Measurements from ENCODE around the gene ACSF2. TPM values are rescaled to one million over a fixed set of nuclear protein-coding genes. Genes with fewer than 3 reads are reported as not detected.

ACSF2 gene
- total and polyA plus RNA-seq, 2 of the 13 experiments (the other 11 are each of a cell fraction or from before 2014, with no cell fraction given), result 87.3 to 109 TPM

DNA sequence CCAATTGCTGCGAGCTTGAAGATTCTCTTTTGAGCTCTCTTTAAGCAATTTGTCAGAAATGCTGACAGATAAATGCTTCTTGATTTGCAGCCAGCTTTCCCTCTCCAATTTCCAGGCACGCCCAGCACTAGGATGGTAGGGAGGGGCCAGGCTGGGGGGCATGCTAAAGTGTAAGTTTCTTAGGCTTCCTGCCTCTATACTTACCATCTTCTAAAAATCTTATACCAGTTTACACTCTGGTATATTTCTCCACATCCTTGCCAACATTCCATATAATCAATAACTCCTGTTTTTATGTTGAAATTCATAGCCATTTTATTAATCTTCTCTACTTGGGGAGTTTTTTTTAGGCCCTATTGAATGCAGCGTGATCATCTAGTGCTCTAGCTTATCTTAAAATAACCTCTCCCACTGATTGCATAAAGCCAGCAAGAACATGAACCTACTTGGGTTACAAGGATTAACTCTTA lies 17.5 kb downstream of the ACSF2 start (continued):
- TF ChIP-seq ZNF652 (CRISPR knock-in tag; IDR thresholded peaks at IDR 0.05; ENCODE audit: borderline replicate concordance, low read depth) (peak; percentile 46; the same call in 1 of the 2 replicates), ZNF101 (CRISPR knock-in tag; IDR thresholded peaks at IDR 0.05; ENCODE audit: borderline replicate concordance, low read depth) (no peak), ZBTB21 (CRISPR knock-in tag; IDR thresholded peaks at IDR 0.05) (no peak), ZNF552 (CRISPR knock-in tag; IDR thresholded peaks at IDR 0.05; ENCODE audit: borderline replicate concordance) (no peak), ASH2L (IDR thresholded peaks at IDR 0.05; ENCODE audit: insufficient read length, low read depth, low read length) (no peak), SMAD3 (CRISPR knock-in tag; IDR thresholded peaks at IDR 0.05) (no peak), TCF7L2 (IDR thresholded peaks at IDR 0.05; ENCODE audit: low read depth, low read length) (no peak), ZNF674 (CRISPR knock-in tag; IDR thresholded peaks at IDR 0.05; ENCODE audit: low read depth) (no peak), YEATS4 (CRISPR knock-in tag; IDR thresholded peaks at IDR 0.05; ENCODE audit: borderline replicate concordance) (no peak)
- TF ChIP-seq, protein P1, sequence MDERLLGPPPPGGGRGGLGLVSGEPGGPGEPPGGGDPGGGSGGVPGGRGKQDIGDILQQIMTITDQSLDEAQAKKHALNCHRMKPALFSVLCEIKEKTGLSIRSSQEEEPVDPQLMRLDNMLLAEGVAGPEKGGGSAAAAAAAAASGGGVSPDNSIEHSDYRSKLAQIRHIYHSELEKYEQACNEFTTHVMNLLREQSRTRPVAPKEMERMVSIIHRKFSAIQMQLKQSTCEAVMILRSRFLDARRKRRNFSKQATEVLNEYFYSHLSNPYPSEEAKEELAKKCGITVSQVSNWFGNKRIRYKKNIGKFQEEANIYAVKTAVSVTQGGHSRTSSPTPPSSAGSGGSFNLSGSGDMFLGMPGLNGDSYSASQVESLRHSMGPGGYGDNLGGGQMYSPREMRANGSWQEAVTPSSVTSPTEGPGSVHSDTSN (CRISPR knock-in tag; IDR thresholded peaks at IDR 0.05), result no peak
- TF ChIP-seq, protein P2, sequence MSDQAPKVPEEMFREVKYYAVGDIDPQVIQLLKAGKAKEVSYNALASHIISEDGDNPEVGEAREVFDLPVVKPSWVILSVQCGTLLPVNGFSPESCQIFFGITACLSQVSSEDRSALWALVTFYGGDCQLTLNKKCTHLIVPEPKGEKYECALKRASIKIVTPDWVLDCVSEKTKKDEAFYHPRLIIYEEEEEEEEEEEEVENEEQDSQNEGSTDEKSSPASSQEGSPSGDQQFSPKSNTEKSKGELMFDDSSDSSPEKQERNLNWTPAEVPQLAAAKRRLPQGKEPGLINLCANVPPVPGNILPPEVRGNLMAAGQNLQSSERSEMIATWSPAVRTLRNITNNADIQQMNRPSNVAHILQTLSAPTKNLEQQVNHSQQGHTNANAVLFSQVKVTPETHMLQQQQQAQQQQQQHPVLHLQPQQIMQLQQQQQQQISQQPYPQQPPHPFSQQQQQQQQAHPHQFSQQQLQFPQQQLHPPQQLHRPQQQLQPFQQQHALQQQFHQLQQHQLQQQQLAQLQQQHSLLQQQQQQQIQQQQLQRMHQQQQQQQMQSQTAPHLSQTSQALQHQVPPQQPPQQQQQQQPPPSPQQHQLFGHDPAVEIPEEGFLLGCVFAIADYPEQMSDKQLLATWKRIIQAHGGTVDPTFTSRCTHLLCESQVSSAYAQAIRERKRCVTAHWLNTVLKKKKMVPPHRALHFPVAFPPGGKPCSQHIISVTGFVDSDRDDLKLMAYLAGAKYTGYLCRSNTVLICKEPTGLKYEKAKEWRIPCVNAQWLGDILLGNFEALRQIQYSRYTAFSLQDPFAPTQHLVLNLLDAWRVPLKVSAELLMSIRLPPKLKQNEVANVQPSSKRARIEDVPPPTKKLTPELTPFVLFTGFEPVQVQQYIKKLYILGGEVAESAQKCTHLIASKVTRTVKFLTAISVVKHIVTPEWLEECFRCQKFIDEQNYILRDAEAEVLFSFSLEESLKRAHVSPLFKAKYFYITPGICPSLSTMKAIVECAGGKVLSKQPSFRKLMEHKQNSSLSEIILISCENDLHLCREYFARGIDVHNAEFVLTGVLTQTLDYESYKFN (CRISPR knock-in tag; conservative IDR thresholded peaks at IDR 0.05), result no peak

Data from HepG2 (cell line).